ENCODE data around the gene SLC38A10. TPM values are rescaled to one million over a fixed set of nuclear protein-coding genes. Genes with fewer than 3 reads are reported as not detected.
A peak's percentile ranks its signal among the peaks of the same experiment; 100 is the strongest.
"Not testable (repeated sequence)": the region's sequence is repeated elsewhere in the genome, so short reads cannot be mapped to it uniquely, and the experiment has no call there.

The SLC38A10 gene
- total RNA-seq, 2 donors from 2014 or later, result 84.7 to 86.7 TPM

DNA sequence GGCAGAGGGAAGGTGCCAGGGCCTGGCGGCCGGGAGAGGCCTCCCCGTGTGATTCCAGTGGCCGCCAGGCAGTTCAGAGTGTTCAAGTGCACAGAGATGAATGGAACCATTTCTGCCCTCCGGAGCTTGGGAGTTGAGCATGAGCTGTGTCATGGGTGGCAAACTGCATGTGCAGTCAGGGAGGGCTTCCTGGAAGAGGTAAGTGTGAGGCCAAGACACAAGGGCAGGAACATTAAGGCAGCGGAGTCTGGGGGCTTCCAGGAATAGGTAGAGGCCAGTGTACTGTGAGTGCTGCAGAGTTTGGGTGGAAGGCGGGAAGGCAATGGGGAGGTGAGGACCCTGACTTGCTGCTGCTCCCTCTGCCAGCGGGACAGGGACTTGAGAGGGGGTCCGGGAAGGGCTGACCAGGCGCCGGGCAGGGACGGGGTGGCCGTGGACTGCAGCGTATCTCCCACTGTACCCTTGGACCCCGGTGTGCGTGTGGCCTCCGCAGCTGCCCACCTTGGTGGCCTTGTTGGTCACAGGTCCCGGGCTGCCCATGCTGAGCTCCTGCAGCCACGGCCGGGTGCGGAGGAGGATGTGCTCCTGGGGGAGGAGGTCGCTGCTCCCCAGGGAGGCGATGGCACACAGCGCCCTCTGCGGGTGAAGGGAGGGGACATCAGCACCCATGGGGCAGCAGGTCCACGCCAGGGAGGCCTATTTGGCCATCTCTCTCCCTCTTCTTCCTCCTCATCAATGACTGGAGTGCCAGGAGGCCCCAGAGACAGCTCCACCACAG is 64.9 kb downstream of the SLC38A10 start:
- peak; percentile 35 for ATAC-seq
- DNase-seq, result no peak
- intact Hi-C loops (cut with DNase I, micrococcal nuclease), result no loop called here

DNA sequence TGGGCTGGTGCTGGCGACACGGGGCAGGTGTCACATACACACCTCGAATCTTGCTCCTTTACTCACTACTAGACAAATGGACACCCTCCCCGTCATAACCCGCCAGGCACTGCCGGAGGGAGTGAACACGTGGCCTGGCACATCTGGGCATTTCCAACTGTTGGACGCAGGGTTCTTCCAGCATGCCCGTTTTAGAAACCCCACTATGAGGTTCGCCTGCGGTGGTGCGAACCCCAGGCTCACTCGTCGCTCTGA is 65.5 kb downstream of the SLC38A10 start:
- intact Hi-C loops (cut with DNase I, micrococcal nuclease), result no loop called here
- ATAC-seq, result no peak

DNA sequence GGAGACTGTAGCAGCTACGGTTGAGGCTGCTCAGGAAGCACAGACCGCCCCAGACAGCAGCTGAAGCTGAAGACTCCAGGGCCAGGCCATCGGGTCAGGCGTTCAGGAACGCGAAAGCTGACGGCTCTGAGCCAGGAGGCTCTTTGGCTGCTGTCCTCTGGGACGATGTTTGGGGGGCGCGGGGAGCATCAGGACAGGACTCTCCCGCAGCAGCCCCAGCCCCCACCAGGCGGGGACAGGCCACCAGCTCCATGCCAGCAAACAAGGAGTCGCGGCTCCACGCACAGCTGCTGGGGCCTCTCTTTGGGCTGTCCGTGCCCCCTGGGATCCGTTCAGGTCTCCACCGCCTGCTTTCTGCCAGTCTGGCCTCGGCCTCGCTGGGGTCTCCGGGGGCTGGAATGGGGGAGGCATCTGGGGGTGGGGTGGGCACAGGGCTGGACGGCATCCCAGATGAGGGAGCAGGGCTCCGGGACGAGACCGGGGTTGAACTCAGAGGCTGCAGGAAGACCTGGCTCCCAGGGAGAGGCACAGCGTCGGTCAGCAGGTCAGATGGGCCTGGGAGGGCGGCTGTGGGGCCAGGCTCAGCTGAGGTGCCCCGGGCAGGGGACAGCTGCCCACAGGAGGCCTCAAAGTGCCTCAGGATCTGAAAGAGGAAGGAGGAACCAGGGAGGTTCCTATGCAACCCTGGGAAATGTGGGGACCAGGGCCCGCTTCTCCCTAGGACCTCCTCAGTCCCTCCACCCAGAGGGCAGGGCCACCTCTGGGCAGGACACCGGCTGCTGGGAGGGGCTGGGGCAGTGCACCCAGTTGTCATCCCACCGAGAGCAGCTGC is 66.1 kb downstream of the SLC38A10 start:
- no peak for ATAC-seq
- intact Hi-C loops (cut with DNase I, micrococcal nuclease), result no loop called here
- no peak for DNase-seq

More for the DNA sequence above, 65.5 kb downstream of the SLC38A10 start:
- DNase-seq, result no peak

DNA sequence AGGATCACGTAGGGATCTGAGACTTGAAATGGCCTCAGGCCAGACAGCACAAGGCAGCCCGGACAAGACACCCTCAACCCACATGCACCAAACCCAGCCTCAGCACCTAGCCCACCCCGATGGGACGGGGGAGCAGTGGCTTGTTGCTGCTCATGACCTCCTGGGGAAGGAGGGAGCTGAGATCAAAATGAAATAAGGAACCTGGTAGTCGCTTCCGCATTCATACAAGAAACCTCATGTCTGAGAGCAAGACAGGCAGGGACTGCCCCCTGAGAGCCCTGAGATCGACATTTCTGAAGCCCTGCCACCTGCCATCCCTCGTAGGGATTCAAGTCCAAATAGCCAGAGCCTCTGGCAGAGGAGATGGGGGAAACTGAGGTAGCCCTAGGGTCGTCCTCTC is 66.7 kb downstream of the SLC38A10 start:
- DNase-seq, result no peak
- intact Hi-C loops (cut with DNase I, micrococcal nuclease), result no loop called here
- ATAC-seq, result no peak

DNA sequence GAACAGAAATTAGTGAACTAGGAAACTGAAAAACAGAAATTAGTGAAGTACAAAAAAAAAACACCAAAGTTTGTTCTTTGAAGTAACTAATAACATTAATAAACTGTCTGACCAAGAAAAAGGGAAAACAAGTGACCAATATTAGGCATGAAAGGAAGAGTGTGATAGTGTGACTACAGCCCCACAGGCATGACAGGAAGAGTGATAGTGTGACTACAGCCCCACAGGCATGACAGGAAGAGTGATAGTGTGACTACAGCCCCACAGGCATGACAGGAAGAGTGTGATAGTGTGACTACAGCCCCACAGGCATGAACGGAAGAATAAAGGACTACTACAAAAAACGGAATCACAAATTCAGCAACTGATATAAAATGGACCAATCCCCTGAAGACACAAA is 67.5 kb downstream of the SLC38A10 start:
- ATAC-seq; intact Hi-C loops (cut with DNase I, micrococcal nuclease); DNase-seq: not testable (repeated sequence)

DNA sequence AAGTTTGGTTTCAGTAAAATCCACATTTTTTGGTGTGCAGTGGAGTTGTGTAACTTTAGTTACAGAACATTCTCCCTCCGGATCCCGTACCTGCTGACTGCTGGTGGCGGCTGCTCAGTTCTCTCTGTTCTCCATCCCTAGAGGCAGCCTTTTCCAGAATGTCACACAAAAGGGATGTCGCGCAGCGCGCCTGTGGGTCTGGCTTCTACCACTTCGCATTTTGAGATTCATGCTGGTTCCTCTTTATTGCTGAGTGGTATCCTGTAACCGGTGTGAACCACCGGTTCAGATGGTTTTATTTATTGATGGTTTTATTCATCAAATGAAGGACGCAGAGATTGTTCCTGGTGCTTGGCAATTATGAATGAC is 71.4 kb downstream of the SLC38A10 start:
- ATAC-seq, result no peak
- peak in 1 of 2 donors; percentile 40 for DNase-seq
- intact Hi-C loops (cut with DNase I, micrococcal nuclease), result no loop called here

DNA sequence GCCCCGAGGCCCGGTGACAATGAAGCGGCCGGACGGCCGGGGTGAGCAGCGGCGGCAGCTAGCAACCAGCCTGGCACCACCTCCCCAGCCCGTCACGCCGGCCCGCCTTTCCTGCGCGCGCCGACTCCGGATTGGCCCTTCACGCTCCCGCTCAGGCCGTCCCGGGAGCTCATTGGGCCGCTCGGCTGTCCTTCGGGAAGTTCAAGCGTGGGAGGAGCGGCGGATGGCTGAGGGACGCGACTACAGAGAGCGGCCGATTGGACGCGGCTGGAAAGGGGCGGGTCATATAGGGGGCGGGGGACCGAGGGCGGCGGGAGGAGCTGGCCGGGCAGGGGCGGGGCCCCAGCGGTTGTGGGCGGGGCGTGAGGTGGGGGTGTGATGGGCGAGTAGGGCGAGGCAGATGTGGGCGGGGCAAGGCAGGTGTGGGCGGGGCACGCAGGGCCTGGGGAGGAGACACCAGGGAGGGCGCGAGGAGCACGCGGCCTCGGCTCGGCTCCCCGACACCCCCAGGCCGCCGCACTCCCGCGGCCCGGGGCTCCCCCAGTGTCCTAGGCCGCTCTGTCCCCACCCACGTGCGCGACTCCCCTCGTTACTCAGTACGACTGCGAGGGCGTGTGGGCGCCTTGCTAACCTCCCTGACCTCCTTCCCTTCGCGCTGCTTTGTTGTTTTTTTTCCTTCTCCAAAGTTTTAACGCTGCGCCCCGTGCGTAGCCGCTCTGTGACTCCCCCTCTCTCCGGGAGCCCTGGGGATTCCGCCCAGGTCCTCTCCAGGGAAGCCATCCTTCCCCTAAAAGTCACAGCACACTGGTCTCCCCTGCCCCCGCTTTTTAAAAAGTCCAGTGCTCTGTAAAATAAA is 72.0 kb downstream of the SLC38A10 start, which contains the start of gene CEP131:
CEP131 (minus strand) TSS at position 60 of the 856 bp plus-strand sequence. CDS start 2,909 bp downstream, outside the sequence.
- intact Hi-C loops (cut with DNase I, micrococcal nuclease), result no loop called here
- DNase-seq (peak; percentile 99), ATAC-seq (peak; percentile 93)

DNA sequence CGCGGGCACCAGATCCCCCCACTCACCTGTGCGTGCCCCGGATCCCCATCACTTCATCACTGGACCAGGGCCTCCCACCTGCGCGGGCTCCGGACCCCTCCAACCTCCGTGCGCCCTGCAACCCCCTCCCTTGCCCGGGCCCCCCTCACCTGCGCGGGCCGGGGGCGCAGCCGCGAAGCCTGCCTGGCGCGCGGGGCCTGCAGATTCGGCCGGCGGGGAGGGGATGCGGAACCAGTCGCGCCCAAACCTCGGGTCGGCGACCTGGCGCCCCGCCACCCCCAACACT is 72.5 kb downstream of the SLC38A10 start:
- ATAC-seq (peak; percentile 0), DNase-seq (no peak)
- intact Hi-C loops (cut with DNase I, micrococcal nuclease), result no loop called here

DNA sequence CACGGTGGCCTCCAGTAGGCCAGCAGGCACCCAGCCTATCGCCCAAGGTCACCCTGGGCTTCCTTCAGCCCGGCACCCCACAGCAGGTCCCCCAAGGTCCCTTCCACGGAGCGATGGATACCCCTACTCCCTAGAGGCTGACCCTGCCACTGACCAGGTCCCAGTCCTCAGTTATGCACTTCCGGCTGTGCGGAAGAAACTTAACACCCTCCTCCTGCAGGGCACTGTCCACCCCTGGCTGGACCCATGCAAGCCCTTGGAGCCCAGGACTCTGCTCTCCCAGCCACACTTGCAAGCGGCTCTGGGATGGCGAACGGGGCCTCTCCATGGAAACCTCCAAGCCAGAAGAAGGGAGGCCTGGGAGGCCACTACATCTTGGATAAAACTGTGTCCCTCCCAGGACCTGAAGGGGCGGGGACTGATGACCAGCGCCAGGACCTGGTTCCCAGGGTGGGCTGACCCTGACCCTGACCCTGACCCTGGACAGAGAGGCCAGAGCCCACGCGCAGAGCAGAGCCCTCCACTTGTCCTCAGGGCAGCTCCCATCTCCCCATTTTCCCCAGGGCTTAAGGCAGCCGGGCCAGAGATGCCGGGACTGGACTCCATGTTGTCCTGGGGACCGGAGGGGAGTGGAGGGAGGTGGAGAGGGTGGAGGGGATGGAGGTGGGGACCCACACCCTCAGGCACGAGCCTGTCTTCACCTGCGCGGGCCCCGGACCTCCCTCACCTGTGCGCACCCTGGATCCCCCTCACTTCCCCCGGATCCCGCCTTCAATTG is 73.1 kb downstream of the SLC38A10 start:
- intact Hi-C loops (cut with DNase I, micrococcal nuclease), result no loop called here
- DNase-seq, result no peak
- ATAC-seq, result no peak

DNA sequence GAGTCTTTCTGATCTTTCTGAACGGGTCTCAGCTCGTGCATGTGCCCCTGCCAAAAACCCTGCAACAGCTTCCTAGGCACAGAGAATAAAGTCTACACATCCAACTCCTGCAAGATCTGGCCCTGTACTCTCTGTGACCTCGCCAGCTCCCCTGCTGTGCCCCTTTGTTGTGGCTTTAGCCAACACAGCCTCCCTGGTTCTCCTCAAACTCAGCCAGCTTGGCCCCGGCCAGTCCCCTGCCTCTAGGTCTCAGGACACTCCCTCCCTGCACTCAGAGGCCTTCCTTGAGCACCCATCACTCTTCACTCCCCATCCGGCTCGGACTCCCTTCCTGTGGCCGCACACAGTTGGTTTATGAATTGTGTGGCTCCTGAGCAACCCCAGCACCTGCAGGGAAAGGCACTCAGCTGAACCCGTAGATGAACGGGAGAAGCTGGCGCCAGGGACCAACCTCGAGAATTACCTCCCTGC is 73.7 kb downstream of the SLC38A10 start:
- intact Hi-C loops (cut with DNase I, micrococcal nuclease), result no loop called here
- no peak for ATAC-seq
- no peak for DNase-seq

DNA sequence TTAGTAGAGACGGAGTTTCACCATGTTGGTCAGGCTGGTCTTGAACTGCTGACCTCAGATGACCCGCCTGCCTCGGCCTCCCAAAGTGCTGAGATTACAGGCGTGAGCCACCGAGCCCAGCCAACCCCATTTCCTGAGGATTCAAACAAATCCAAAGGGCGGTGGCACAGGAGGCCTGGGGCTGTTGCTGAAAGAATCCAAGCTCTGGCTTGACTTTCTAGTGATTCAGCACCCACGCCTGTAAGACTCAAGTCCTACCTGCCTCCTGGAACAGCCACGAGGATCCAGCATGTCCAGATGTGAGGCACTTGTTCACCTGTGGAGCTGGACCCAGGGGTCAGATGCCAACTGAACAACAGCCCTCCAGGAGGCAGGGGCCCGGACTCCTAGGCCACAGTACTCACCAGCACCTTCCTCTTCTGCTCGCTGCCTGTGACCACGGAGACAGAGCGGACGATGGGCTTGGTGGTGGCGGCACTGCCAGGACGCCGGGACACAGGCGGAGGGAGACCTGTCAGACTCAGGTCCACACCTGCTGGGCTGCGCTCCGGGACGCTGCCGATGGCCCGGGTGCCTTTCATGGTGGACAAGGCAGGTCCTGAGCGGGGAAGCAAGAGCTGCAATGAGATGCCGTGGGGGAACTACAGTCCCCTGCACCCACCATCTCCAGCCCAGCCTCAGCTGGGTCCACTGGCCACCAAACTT is 75.5 kb downstream of the SLC38A10 start:
- no peak for DNase-seq
- ATAC-seq, result no peak
- intact Hi-C loops (cut with DNase I, micrococcal nuclease), result no loop called here

DNA sequence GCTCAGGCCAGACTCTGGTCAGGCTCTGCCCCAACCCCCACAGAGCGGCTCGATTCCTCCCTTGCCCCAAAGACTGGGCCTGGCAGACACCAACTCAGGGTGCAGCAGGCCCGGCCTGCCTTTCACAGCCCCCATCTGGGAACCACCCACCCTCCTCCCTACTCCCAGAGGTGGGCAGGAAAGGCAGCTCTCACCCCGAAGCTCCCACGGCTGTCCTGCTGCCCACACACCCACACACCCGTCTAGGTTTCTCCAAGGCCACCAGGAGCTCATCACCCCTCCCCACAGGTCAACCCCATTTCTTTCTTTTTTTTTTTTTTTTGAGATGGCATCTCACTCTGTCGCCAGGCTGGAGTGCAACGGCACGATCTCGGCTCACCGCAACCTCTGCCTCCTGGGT is 76.1 kb downstream of the SLC38A10 start:
- ATAC-seq (no peak), DNase-seq (no peak)
- intact Hi-C loops (cut with DNase I, micrococcal nuclease), result no loop called here

DNA sequence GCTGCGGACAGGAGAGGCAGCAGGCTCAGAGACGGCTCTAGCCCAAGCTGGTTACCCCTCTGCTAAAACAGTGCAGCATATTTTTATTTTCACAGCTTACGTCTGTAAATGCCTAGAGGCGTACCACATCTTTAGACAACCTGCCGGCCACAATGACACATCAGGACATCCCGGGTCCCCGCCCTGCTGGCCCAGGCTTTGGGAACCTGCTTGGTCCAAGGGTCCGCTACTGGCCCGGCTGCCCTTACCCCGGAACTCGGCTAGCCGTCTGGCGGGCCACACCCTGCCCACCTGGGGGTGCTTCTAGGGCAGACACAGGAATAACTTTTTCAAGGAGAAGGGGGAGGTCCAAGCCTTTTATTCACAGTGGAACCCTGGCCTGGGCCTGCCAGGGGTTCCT is 76.6 kb downstream of the SLC38A10 start:
- DNase-seq (no peak), ATAC-seq (no peak)
- intact Hi-C loops (cut with DNase I, micrococcal nuclease), result no loop called here

DNA sequence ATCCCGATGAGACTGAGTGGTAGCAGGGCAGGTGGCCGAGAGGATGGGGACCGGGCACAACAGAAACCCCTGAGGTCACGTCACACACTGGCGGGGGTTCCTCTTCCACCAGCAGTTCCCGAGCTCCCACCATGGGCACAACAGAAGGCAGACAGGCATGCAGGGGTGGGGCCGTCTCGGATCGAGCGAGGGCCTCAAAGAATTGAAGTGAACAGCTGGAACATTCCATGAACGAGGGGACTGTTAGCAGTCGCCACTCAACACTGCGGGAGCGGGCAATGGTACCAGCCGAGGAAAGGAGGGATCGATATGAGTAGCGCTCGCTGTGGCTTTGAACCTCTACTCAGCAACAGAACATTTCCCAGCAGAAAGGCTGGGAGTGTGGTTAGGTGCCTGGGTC is 77.6 kb downstream of the SLC38A10 start:
- no peak for DNase-seq
- intact Hi-C loops (cut with DNase I, micrococcal nuclease), result no loop called here
- ATAC-seq, result no peak

DNA sequence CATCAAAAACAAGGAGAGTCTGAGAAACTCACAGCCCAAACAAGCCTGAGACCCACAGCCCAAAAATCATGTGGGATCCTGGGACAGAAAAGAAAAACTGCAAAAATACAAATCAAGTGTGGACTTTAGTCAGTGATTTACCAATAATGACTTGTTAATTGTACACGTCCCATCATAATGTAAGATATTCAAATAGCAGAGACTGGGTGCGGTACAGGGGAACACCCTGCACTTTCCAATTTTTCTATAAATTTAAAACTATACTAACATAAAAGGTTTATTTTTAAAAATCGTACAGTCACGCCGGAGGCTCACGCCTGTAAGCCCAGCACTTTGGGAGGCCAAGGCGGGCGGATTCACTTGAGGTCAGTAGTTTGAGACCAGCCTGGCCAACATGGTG is 81.1 kb downstream of the SLC38A10 start:
- ATAC-seq (no peak), DNase-seq (no peak)
- intact Hi-C loops (cut with DNase I, micrococcal nuclease), result no loop called here

DNA sequence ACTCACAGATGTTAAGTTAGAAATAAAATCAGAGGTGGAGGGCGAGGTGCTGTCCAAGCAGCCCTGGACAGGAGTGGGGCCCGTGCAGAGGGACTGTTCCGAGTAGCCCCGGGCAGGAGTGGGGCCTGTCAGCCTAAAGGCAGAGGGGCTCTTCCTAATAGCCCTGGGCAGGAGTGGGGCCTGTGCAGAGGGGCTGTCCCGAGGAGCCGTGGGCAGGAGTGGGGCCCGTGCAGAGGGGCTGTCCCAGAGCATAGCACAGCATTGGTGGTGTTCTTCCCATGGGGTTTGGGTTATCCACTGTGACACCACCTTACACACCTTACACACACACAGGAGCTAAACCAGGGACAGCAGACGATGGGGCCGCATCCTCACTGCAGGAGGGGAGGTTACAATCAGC is 82.7 kb downstream of the SLC38A10 start:
- ATAC-seq (no peak), DNase-seq (no peak)
- intact Hi-C loops (cut with DNase I, micrococcal nuclease), result no loop called here

DNA sequence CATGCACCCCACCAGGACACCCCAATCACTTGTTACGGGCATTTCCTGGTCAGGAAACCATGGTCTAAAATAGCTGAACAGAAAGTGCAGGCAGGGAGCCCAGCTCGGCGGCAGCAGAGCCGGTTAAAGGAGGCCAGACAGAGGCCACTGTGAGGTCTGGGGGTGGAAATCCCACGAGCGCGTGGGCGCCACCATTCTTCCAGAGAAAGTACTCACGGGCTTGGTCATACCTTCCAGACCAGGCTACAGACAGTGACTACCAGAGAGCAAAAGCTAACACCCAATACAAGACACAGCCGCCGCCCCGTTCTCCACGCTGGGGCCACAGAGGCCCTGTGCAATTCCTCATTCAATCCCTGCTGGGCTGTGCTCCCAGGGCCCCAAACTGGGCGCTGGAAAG is 84.2 kb downstream of the SLC38A10 start:
- ATAC-seq (no peak), DNase-seq (no peak)
- intact Hi-C loops (cut with DNase I, micrococcal nuclease), result no loop called here

DNA sequence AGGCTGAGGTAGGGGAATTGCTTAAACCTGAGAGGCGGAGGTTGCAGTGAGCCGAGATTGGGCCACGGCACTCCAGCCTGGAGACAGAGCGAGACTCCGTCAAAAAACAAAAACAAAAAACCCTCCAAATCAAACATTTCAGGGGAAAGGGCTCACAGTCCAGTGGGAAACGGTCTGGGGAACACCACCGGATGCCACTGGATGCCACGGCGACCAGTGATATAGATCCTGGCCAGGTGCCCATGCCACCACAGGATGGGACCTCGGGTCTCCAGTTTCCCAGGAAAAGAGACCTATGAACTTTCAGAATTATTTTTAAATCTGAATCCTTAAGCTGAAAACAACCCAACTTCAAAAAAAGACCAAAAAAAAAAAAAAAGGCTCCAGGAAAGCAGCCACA is 84.6 kb downstream of the SLC38A10 start:
- intact Hi-C loops (cut with DNase I, micrococcal nuclease), result no loop called here
- no peak for ATAC-seq
- DNase-seq, result no peak
